Activated CD8-positive, alpha-beta memory T cell treated with anti-CD3 and anti-CD28 coated beads, Interleukin-2, amount 50 U/mL, for 1 hour (primary cell): ENCODE results near the gene ITGB2.

Source experiments
- DNase-seq: peaks from one replicate; pipeline ENCODE4 v3.0.0-alpha.2; 2020; ENCODE audit errors: extremely low read depth

The ITGB2 gene

GRCh38 chr21:44867999-44868700, 52.5 kb downstream of the ITGB2 start:
- no peak for DNase-seq

- no peak for DNase-seq
Observed at GRCh38 chr21:44867464-44867863, 53.2 kb downstream of the ITGB2 start.

GRCh38 chr21:44866780-44867179, 53.9 kb downstream of the ITGB2 start:
- DNase-seq: no peak

GRCh38 chr21:44865561-44866280, 55.0 kb downstream of the ITGB2 start:
- DNase-seq: no peak

GRCh38 chr21:44862869-44863685, 57.6 kb downstream of the ITGB2 start:
- DNase-seq: no peak

- DNase-seq: no peak
Observed at GRCh38 chr21:44858791-44859190, 61.9 kb downstream of the ITGB2 start.

- no peak for DNase-seq
Observed at GRCh38 chr21:44858291-44858690, 62.4 kb downstream of the ITGB2 start.

- no peak for DNase-seq
Observed at GRCh38 chr21:44857127-44857892, 63.4 kb downstream of the ITGB2 start.

GRCh38 chr21:44856131-44856530, 64.6 kb downstream of the ITGB2 start:
- DNase-seq: no peak

GRCh38 chr21:44855572-44855971, 65.1 kb downstream of the ITGB2 start:
- no peak for DNase-seq

GRCh38 chr21:44854664-44855446, 65.8 kb downstream of the ITGB2 start:
- no peak for DNase-seq

GRCh38 chr21:44854391-44854663, 66.4 kb downstream of the ITGB2 start:
- DNase-seq: no peak

- DNase-seq: no peak
Observed at GRCh38 chr21:44853601-44854390, 66.9 kb downstream of the ITGB2 start.

GRCh38 chr21:44850905-44851657, 69.6 kb downstream of the ITGB2 start:
- no peak for DNase-seq

GRCh38 chr21:44850208-44850800, 70.4 kb downstream of the ITGB2 start:
- no peak for DNase-seq

- no peak for DNase-seq
Observed at GRCh38 chr21:44849616-44850130, 71.0 kb downstream of the ITGB2 start.

GRCh38 chr21:44848821-44849521, 71.7 kb downstream of the ITGB2 start:
- DNase-seq: no peak

GRCh38 chr21:44847261-44848056, 73.2 kb downstream of the ITGB2 start:
- no peak for DNase-seq
